Gastroesophageal sphincter (tissue), 3 donors: Measurements from ENCODE around the gene AKAP13.

ENCODE experiments used
- CTCF ChIP-seq, 4 experiments: fragments of 200-600 bp in 2 of 4; fragments of 450-650 bp in 2 of 4; sonication (generic) in 1 of 4; IDR thresholded peaks; one replicate each; pipeline ENCODE4 v1.5.1; 2017 to 2019; ENCODE audit warnings: antibody characterized with exemption in 4 of 4, mild to moderate bottlenecking in 2 of 4, moderate library complexity in 2 of 4
- POLR2AphosphoS5 ChIP-seq: sonication (generic); formaldehyde crosslinking; IDR thresholded peaks from one replicate; pipeline ENCODE4 v1.6.1; 2017; ENCODE audit warnings: antibody characterized with exemption

GRCh38 chr15:85600001-85600400 lies 219.6 kb downstream of the AKAP13 start:
- TF ChIP-seq CTCF (IDR thresholded peaks at IDR 0.05) (no peak), POLR2AphosphoS5 (no peak)
